SK-N-MC (cell line): ENCODE data around the gene ST13.
"Not testable (repeated sequence)": the region's sequence is repeated elsewhere in the genome, so short reads cannot be mapped to it uniquely, and the experiment has no call there.

ENCODE experiments used
- EZH2 ChIP-seq: fragments of 200-600 bp; sonication (generic); IDR thresholded peaks from one replicate; pipeline ENCODE4 v1.6.1; 2017; ENCODE audit warnings: antibody characterized with exemption
- POLR2AphosphoS5 ChIP-seq: IDR thresholded peaks from 2 replicates; pipeline ENCODE4 v1.6.1; 2012; ENCODE audit warnings: mild to moderate bottlenecking, low read depth, low read length, borderline replicate concordance

GRCh38 chr22:40868379-40868778 is 11.9 kb upstream of the ST13 start:
- not testable (repeated sequence) for TF ChIP-seq POLR2AphosphoS5, EZH2
